IPS DF 19.7 (cell line): ENCODE measurements around the gene PLIN4.
"Not testable (repeated sequence)": the region's sequence is repeated elsewhere in the genome, so short reads cannot be mapped to it uniquely, and the experiment has no call there.

Experiments used
- DNase-seq: peaks from one replicate; pipeline ENCODE4 v3.0.0-alpha.2; 2013; ENCODE audit warnings: low read depth, low spot score

Gene PLIN4

GRCh38 chr19:4548238-4548584, 29.9 kb upstream of the PLIN4 start:
- DNase-seq = no peak

- no peak for DNase-seq
These were observed 29.3 kb upstream of the PLIN4 start for GRCh38 chr19:4547303-4548237.

- DNase-seq = no peak
These were observed 25.8 kb upstream of the PLIN4 start for GRCh38 chr19:4543842-4544647.

- no peak for DNase-seq
These were observed 24.9 kb upstream of the PLIN4 start for GRCh38 chr19:4542896-4543841.

DNA sequence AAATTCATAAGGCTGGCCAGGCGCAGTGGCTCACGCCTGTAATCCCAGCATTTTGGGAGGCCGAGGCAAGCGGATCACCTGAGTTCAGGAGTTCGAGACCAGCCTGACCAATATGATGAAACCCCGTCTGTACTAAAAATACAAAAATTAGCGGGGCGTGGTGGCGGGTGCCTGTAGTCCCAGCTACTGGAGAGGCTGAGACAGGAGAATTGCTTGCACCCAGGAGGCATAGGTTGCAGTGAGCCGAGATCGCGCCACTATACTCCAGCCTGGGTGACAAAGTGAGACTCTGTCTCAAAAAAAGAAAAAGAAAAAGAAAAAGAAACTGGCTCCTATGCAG, 23.5 kb upstream of the PLIN4 start:
- not testable (repeated sequence) for DNase-seq

GRCh38 chr19:4541114-4541805, 23.0 kb upstream of the PLIN4 start:
- DNase-seq = no peak

DNA sequence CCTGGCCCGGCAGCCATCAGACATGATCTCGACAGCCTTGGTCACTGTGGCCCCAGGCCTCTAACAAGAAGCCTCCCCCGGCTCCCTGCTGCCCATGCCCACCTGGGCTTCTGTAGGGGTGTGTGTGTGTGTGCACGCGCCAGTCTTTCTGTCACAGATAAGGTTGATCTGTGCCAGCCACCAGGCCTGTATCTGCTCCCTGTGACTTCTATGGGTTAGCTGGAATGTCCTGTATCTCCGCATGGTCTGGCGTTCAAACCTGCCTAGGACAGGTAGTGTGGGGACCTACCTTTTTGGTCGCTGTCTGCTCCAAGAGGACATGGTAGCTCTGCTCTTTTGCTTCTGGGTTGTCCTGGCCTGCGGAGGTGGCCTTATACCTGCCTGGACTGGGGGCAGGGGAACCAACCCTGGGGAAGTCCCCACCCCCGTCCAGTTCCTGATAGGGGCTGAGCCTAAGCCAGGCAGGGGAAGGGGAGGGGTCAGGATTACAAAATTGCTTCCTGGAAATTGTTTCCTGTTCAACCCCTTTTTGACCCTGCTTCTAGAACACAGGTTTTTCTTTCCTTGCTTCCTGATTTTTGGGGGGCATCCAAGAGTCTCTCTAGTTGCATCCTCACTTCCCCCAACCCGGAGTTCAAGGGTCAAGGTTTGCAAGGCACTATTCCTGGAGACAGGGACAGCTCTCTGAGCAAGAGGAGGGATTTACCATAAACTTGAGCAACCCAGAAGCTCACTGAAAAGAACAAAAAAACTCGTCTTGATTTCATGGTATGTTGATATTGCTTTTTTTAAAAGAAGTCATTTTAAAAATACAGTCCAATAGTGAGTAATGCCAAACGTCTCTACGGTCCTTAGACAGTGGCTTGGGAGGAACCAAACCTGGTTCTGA, 21.7 kb upstream of the PLIN4 start, which contains the start of gene LRG1:
Gene LRG1, minus strand, starts transcription at position 344 of the 889 bp plus-strand sequence. Its CDS starts 23 bp downstream, at position 321.
- DNase-seq = no peak

DNA sequence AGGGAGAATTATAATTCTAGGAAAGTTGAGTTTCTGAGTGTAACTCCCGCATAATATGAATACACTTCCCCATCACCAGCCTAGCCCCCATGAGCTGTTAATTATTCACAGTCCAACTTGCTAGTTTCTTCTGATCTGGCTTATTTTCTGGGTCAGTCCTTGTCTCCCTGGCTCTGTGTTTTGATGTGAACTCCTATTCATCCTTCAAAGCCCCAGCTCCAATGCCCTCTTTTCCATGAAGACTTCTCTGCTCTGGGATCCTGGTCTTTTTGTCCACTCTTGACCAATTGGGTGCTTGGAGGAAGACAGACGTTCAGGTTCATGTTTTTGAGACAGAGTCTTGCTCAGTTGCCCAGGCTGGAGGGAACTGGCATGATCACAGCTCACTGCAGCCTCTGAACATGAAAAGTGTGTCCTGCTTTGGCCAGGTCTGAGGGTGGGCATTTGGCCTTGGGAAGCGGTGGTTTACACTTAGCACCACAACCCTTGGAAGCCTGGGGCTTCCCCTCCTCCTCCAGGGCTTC, 20.9 kb upstream of the PLIN4 start:
- DNase-seq = no peak

DNA sequence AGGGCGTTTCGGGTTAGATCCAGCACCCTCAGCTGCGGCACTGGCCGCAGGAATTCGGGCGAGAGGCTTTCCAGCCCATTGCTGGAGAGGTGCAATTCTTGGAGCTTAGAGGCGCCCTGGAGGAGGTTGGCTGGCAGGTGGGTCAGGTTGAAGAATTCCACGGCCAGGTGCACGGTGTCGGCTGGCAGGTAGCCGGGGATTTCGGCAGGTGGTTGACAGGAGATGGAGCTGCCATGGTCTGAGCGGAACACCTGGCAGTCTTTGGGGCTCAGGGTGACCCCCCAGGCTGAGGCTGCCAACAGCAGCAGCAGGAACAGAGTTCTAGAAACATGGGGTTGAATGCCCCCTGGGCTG, 20.3 kb upstream of the PLIN4 start:
- no peak for DNase-seq

DNA sequence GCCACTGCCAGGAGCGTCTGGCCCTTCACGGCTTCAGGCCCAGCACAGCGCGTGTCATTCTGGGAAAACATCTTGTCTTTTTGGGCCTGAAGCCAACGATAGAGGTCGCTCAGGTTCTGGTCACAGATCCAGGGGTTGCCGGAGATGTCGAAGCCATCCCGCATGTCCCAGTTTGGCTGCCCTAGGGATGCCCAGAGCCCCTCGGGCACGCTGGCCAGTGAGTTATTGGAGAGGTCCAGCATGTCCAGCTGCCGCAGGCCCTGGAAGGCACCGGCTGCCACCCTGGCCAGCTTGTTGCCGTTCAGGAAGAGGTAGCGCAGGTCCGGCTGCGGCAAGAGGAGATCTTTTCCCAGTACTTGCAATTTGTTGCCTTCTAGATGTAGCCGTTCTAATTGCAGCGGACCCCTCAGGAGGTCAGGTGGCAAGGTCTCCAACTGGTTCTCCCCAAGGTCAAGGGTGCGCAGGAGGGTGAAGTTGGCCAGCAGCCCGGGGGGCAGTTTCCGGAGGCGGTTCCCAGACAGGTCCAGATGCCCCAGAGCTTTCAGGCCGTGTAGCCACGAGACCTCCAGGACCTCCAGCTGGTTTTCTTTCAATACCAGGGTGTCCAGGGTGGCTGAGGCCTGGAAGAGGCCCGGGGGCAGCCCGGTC, 19.8 kb upstream of the PLIN4 start:
- no peak for DNase-seq

DNA sequence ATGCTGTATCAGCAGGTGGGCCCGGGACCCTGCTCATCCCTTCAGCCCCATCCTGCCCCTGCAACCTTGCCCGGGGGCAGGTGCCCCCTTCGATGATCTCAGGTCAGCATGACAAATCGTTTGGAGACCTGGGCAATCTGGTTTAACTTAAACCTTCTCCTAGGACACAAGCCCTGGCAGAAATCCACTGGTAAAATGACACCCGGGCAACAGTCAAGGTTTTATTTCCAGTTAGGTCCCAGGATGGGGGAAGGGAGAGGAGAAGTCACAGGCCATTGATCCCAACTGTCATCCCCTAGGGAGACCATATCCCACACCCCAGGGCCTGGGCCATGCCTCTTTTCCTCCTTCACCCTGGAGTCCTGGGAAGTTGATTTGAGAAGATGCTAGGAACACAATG, 18.5 kb upstream of the PLIN4 start:
- DNase-seq = no peak

DNA sequence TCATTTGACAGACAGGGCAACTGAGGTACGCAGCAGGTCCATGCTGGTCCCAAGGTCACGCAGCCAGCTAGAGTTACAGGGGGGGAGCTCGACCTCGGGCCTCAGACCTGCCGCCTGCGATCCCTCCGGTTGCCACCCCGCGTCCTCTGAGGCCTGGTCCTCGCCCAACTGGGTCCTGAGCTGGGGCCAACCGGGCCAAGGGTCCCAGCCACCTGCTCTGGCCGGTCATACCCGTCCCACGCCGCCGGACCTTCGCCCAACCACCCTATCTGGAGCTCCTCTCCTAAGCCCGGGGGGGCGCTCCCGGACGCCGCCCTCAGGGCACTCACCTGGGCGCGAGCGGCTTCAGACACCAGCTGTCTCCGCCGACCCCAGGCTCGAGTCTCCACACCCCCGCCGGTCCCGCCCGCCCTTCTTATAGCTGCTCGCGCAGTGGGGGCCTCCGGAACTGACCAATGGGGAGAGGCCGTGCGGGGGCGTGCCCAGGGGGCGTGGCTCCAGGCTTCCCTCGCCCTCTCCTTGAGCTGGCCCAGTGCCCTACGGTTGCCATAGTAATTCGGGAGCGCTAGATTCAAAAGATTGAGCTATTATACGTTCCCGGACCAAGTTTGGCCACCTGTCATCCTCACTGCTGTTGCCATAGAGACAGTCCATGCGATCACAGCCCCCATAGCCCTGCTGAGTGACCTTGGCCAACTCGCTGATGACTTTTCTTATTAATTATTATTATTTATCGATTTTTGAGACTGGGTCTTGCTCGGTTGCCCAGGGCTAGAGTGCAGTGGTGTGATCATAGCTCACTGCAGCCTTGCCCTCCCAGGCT, 16.8 kb upstream of the PLIN4 start, which contains the start of gene PLIN5:
Gene PLIN5, minus strand, starts transcription at position 389 of the 823 bp plus-strand sequence. CDS start 1,150 bp downstream, outside the sequence.
- no peak for DNase-seq

- no peak for DNase-seq
These were observed 15.6 kb upstream of the PLIN4 start for GRCh38 chr19:4533835-4534424.

GRCh38 chr19:4533334-4533733, 15.0 kb upstream of the PLIN4 start:
- DNase-seq = no peak

GRCh38 chr19:4531562-4532165, 13.4 kb upstream of the PLIN4 start:
- no peak for DNase-seq

GRCh38 chr19:4529924-4530522, 11.7 kb upstream of the PLIN4 start:
- no peak for DNase-seq

DNA sequence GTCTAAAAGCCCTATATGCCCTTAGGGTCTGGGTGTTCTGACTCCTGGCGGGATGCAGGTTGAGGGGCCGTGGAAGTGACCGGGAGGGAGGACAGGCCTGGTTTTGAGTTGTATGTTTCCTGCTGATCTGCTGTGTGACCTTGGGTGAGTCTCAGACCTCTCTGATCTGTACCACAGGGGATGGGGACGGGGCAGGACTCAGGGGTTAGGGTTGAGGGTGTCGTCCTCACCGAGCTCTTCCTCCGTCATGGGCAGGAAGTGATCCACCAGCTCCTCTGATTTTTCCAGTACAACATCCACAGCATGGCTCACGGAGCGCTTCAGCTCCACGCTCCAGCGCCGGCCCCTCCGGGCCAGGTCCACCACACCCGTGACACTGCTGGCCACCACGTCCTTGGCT, 10.6 kb upstream of the PLIN4 start:
- DNase-seq = no peak
